B cell (primary cell): ENCODE measurements around the gene MILR1. TPM values are rescaled to one million over a fixed set of nuclear protein-coding genes. Genes with fewer than 3 reads are reported as not detected.

Source experiments
- ATAC-seq: fragments of 200-7000 bp; cut with Tn5 transposase; one replicate; pipeline ENCODE4 v1.10.0; 2021; ENCODE audit warnings: low read depth, mild to moderate bottlenecking, moderate number of reproducible peaks, moderate library complexity
- CTCF ChIA-PET: fragments of 350-600 bp; sonication (Branson Sonifier 250); formaldehyde crosslinking; loops from one replicate; lab custom pipeline; 2021; ENCODE audit warnings: antibody characterized with exemption, inconsistent platforms; lab: Charles Lee
- POLR2A ChIA-PET: fragments of 350-600 bp; sonication (Branson Sonifier 250); formaldehyde crosslinking; loops from one replicate; lab custom pipeline; 2021; ENCODE audit warnings: antibody characterized with exemption; lab: Charles Lee
- DNase-seq: peaks from one replicate; pipeline ENCODE4 v3.0.0; 2013
- H2AFZ ChIP-seq: 2 replicates; pipeline ENCODE4 v1.6.1; 2012; ENCODE audit warnings: mild to moderate bottlenecking, low read depth, low read length; ENCODE audit not compliant: insufficient read depth, poor library complexity, severe bottlenecking
- H3K27ac ChIP-seq, 2 donors: 1 replicate in 1 of 2; 2 replicates in 1 of 2; pipeline ENCODE4 v1.5.1; 2012 to 2013; ENCODE audit warnings: low read length in 2 of 2, mild to moderate bottlenecking in 2 of 2, moderate library complexity in 1 of 2
- H3K27me3 ChIP-seq, 4 experiments: fragments of 200-600 bp in 1 of 4; sonication (generic) in 1 of 4; replicated peaks in 1 of 4; 1 replicate in 2 of 4; 2 replicates in 2 of 4; pipeline versions ENCODE4 v1.6.1 to v1.7.0; 2013 to 2016; ENCODE audit warnings: low read length in 3 of 4, mild to moderate bottlenecking in 2 of 4, mixed read lengths in 1 of 4, moderate library complexity in 1 of 4; ENCODE audit not compliant: insufficient read depth in 4 of 4, control insufficient read depth in 3 of 4; ENCODE audit errors: control extremely low read depth in 1 of 4
- H3K36me3 ChIP-seq, 2 experiments: replicated peaks in 1 of 2; 1 replicate in 1 of 2; 2 replicates in 1 of 2; pipeline versions ENCODE4 v1.6.1 to v1.7.1; 2013; ENCODE audit warnings: low read length in 1 of 2; ENCODE audit not compliant: insufficient read depth in 2 of 2, control insufficient read depth in 1 of 2; ENCODE audit errors: control extremely low read depth in 1 of 2, extremely low read depth in 1 of 2
- H3K4me1 ChIP-seq, 2 donors: fragments of 200-600 bp in 1 of 2; sonication (generic) in 1 of 2; 1 replicate in 1 of 2; 2 replicates in 1 of 2; pipeline versions ENCODE4 v1.5.1 to v1.6.1; 2013 to 2017; ENCODE audit warnings: low read length in 2 of 2; ENCODE audit not compliant: control insufficient read depth in 2 of 2, insufficient read depth in 2 of 2
- H3K4me2 ChIP-seq: replicated peaks from 2 replicates; pipeline ENCODE3; 2012; ENCODE audit warnings: mild to moderate bottlenecking, low read depth, low read length; ENCODE audit not compliant: poor library complexity, severe bottlenecking
- H3K4me3 ChIP-seq, 5 experiments: fragments of 200-600 bp in 1 of 5; sonication (generic) in 1 of 5; 1 replicate in 3 of 5; 2 replicates in 2 of 5; pipeline versions ENCODE4 v1.5.1 to v1.7.0; 2011 to 2016; ENCODE audit warnings: low read length in 4 of 5, mild to moderate bottlenecking in 4 of 5, low read depth in 2 of 5, control low read depth in 1 of 5, moderate library complexity in 1 of 5; ENCODE audit not compliant: insufficient read depth in 1 of 5; ENCODE audit errors: control extremely low read depth in 1 of 5, extremely low read depth in 1 of 5
- H3K79me2 ChIP-seq: fragments of 200-600 bp; sonication (generic); one replicate; pipeline ENCODE4 v1.6.0; 2016; ENCODE audit warnings: low read length; ENCODE audit not compliant: control insufficient read depth, insufficient read depth
- H3K9ac ChIP-seq: fragments of 200-600 bp; sonication (generic); 2 replicates; pipeline ENCODE4 v1.6.1; 2017; ENCODE audit warnings: mild to moderate bottlenecking, low read length, moderate library complexity
- H3K9me3 ChIP-seq, 3 donors: one replicate each; pipeline versions ENCODE4 v1.6.1 to v1.7.1; 2013; ENCODE audit warnings: low read length in 2 of 3; ENCODE audit not compliant: control insufficient read depth in 2 of 3, insufficient read depth in 1 of 3; ENCODE audit errors: control extremely low read depth in 1 of 3
- H4K20me1 ChIP-seq: 2 replicates; pipeline ENCODE4 v1.6.0; 2012; ENCODE audit warnings: mild to moderate bottlenecking, low read length; ENCODE audit not compliant: insufficient read depth, control insufficient read depth, poor library complexity, severe bottlenecking
- H3K27ac Mint-ChIP-seq: one replicate; pipeline ENCODE4 v1.8.0; 2021; ENCODE audit warnings: mixed read lengths
- H3K27me3 Mint-ChIP-seq: one replicate; pipeline ENCODE4 v1.8.0; 2021; ENCODE audit warnings: mixed read lengths
- H3K4me1 Mint-ChIP-seq: one replicate; pipeline ENCODE4 v1.8.0; 2021; ENCODE audit warnings: mixed read lengths
- H3K4me3 Mint-ChIP-seq: one replicate; pipeline ENCODE4 v1.8.0; 2021; ENCODE audit warnings: mixed read lengths
- H3K9me3 Mint-ChIP-seq: one replicate; pipeline ENCODE4 v1.8.0; 2022; ENCODE audit warnings: mixed read lengths; ENCODE audit not compliant: insufficient read depth
- CTCF ChIP-seq: fragments of 200-600 bp; IDR thresholded peaks from one replicate; pipeline ENCODE4 v1.8.0; 2022; ENCODE audit warnings: antibody characterized with exemption, mild to moderate bottlenecking
- EZH2 ChIP-seq: IDR thresholded peaks from 2 replicates; pipeline ENCODE4 v1.6.1; 2012; ENCODE audit warnings: borderline replicate concordance, low read depth, mild to moderate bottlenecking, moderate library complexity, low read length; ENCODE audit not compliant: insufficient read depth, poor library complexity, severe bottlenecking
- whole genome bisulfite sequencing: methylation state at CpG from one replicate; pipeline ENCODE4 v1.1.5; 2013; ENCODE audit warnings: missing lambda C conversion rate; ENCODE audit not compliant: insufficient coverage; 5-methylcytosine and 5-hydroxymethylcytosine counted together
- intact Hi-C: fragments of 100-400 bp; cut with micrococcal nuclease; formaldehyde crosslinking; loops from one replicate; pipeline ENCODE4 v1.10.0; 2022
- polyA plus RNA-seq: library from polyadenylated mRNA; depleted of rRNA; stranded (reverse); fragments of >200 nt; gene quantifications from 2 replicates; pipeline ENCODE4 v1.2.3, GENCODE V29; 2012
- total RNA-seq, 2 donors: library from RNA; stranded (reverse); fragments of 120-200 nt in 1 of 2; gene quantifications; 1 replicate in 1 of 2; 2 replicates in 1 of 2; pipeline versions ENCODE4 v1.2.3 to v1.2.4, GENCODE V29; 2013 to 2022

Gene MILR1
- total and polyA plus RNA-seq, 2 donors (not counting 1 experiment from before 2014, with no cell fraction given) = 9.4 to 38.0 TPM

DNA sequence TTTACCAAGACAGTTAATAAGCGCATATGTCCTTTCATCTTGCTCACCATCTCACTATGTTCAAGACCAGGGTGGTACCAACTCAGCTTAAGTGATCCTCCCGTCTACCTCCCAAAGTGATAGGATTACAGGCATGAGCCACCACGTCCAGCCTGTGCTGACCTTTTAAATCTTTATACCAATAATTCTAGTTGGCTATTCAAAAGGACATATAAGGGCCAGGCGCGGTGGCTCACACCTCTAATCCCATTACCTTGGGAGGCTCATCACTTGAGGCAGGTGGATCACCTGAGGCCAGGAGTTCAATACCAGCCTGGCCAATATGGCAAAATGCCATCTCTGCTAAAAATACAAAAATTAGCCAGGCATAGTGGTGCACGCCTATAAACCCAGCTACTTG lies 60.3 kb downstream of the MILR1 start:
- Histone ChIP-seq H3K36me3 (peaks cover 19 to 57% of the 10 kb centered on the region in 2 experiments), H3K79me2 (peaks cover 50% of the 10 kb centered on the region), H2AFZ (no peak overlapping the region), H3K27me3 (no peaks in the 10 kb centered on the region), H3K4me1 (peaks cover 17 to 21% of the 10 kb centered on the region in 2 donors), H3K9ac (no peak overlapping the region), H3K4me3 (no peak overlapping the region), H3K4me2 (no peak overlapping the region), H4K20me1 (peaks cover 36% of the 10 kb centered on the region), H3K27ac (no peak overlapping the region), H3K9me3 (no peaks in the 10 kb centered on the region)
- DNase-seq = no peak
- TF ChIP-seq EZH2 (no peak), CTCF (no peak)
- 90% methylated on average over 6 of the region's 6 CpGs for WGBS
- H3K4me1 Mint-ChIP-seq = peaks cover 30% of the 10 kb centered on the region
- POLR2A ChIA-PET = no interaction called here
- no peak for ATAC-seq
- H3K27ac Mint-ChIP-seq = no peak overlapping the region
- H3K9me3 Mint-ChIP-seq = no peaks in the 10 kb centered on the region
- intact Hi-C loops = loop anchor here (5.0 kb wide), 5 partner anchors 468 to 957 kb away; partner anchors contain the start of genes DCAF7, FTSJ3, LIMD2 and PSMC5
- H3K4me3 Mint-ChIP-seq = peak overlapping the region; percentile 13
- no peaks in the 10 kb centered on the region for H3K27me3 Mint-ChIP-seq
- CTCF ChIA-PET = interaction anchor here (1.3 to 2.2 kb wide), 2 partner anchors 88 to 90 kb away, joined by 4 to 20 read pairs; no protein-coding TSS in a partner anchor

GRCh38 chr17:64515419-64515818 lies 66.5 kb downstream of the MILR1 start:
- H3K36me3 ChIP-seq = peaks cover 33 to 83% of the 10 kb centered on the region in 2 experiments
- no peak overlapping the region for H3K27ac ChIP-seq
- Mint-ChIP-seq H3K4me3 (no peak overlapping the region), H3K27ac (no peak overlapping the region), H3K9me3 (no peaks in the 10 kb centered on the region), H3K27me3 (no peaks in the 10 kb centered on the region), H3K4me1 (peaks cover 15% of the 10 kb centered on the region)
- no peak overlapping the region for H3K9ac ChIP-seq
- peak; percentile 44 for DNase-seq
- ChIA-PET CTCF (interaction anchor here (0.9 to 4.0 kb wide), 3 partner anchors 8 to 96 kb away, joined by 3 to 34 read pairs (median 6); no protein-coding TSS in a partner anchor), POLR2A (interaction anchor here (0.6 kb wide), 1 partner anchor 370 kb away, joined by 4 read pairs; no protein-coding TSS in a partner anchor)
- H4K20me1 ChIP-seq = peaks cover 20% of the 10 kb centered on the region
- 100% methylated on average over 1 of the region's 2 CpGs for WGBS
- H3K27me3 ChIP-seq = no peaks in the 10 kb centered on the region
- no peak overlapping the region for H3K4me2 ChIP-seq
- no peak overlapping the region for H3K4me3 ChIP-seq
- peaks cover 0 to 8% of the 10 kb centered on the region in 2 donors for H3K4me1 ChIP-seq
- peak; percentile 81 for ATAC-seq
- intact Hi-C loops = no loop called here
- no peak overlapping the region for H2AFZ ChIP-seq
- no peaks in the 10 kb centered on the region for H3K9me3 ChIP-seq
- peaks cover 26% of the 10 kb centered on the region for H3K79me2 ChIP-seq
- no peak for TF ChIP-seq EZH2
